CD1c-positive myeloid dendritic cell (primary cell): ENCODE measurements around the gene USP6NL.

Experiments used
- DNase-seq: peaks from one replicate; pipeline ENCODE4 v3.0.0-alpha.2; 2016; ENCODE audit errors: extremely low spot score

USP6NL gene

DNA sequence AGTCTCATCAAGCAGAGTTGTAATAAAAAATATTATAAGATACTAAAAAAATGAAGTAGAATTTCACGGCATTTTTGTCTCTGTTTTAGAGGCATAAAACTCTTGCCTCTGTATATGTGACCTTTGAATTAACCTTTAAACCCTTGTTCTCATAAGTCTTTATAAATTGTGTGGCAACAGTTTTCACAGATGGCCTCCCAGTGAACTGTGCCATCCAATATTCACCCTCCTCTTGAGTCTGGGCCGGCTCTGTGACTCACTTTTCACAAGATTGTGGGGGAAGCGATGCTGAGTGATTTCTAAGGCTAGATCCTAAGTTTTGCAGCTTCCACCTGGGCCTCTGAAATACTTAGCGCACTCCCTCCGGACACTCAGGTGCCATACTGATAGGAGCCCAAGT lies 4.6 kb upstream of the USP6NL start:
- DNase-seq = no peak

- no peak for DNase-seq
Observed at GRCh38 chr10:11615396-11615795, 3.9 kb upstream of the USP6NL start.

DNA sequence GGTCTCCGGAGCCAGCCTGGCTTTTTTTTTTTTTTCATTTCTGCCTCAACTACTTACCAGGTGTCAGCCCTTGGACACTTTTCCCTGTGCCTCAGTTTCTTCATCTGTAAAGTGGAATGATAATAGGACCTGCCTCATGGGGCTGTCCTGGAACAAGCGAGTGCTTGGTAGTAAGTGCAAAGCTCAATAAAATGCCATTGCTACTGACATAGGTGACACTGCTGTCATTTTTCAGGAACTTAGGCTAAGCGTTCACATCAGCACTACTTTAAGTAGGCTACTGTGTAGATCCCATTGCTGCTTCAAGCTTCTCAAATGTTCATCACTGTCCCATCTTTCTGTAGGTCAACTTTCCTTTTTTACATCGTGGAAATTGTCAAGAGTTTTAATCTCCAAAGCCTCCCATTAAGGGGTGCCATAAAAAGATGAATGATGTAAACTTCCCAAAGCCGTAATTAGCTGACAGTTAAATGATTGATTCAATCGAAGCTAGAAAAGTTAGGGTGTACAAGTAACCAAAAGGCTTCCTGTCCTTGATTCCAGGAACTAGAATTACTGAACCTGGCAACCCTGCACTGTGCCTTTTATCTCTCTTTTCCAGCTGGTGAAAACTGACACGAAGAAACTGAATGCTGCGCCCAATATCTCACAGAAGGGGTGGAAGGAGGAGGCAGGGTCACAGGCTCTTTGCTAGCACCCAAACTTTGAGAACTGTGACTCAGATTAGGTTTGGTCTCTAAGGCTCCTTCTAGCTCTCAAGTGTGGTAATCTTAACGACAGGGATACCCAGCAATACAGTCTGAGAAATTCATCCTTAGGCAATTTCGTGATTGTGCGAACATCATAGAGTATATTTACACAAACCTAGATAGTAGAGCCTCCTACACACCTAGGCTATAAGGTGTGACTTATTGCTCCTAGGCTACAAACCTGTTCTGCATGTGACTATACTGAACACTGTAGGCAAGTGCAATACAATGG lies 861 bp upstream of the USP6NL start:
- DNase-seq = peak; percentile 46

DNA sequence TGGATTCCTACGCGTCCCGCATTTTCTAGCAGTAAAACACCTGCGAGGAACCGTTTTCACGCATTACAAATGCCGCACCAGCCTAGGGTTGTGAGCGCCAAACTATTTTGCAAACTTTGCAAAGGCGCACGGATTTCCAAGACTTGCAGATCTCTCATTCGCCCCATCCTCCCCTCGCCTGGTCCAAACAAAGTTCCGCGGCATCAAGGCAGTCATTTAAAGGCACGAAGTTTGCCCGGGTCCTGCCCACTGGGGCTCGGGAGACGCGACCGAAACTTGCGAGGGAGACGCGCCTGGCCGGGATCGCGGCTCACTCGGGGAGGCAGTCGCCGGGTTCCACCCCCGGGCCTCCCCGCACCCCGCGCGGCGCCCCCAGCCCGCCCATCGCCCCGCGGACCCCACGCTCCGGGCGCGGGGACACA lies 613 bp downstream of the USP6NL start:
- peak; percentile 41 for DNase-seq

DNA sequence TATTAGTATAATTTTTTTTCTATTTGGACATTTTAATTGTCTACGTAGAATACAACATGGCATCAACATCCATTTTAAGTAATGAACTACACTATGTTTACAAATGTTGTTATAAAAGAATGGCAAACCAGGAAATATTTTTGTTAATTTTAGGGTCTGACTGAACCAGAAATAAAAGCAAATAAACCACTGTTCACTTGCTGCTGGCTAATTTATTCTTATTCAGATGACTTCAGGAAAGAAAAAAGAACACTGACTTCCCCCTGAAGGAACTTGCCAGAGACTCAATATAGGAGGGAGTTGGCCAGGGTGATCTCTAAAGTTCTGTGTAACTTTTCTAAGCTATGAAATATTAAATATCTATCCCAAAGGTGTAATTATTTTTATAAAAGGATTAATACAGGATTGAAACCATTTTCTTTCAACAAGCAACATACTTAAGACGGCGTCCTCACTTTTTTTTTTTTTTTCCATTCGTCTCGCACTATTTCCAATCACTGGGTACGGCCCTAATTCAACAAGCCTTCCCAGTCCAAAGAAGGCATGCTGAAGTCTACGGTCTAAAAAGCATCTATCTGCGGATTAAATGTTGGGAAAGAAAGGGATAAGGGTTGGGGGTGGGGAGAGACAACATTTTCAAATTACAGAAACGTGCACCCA lies 1.2 kb downstream of the USP6NL start:
- DNase-seq = no peak

GRCh38 chr10:11609492-11610093 lies 1.9 kb downstream of the USP6NL start:
- no peak for DNase-seq

- no peak for DNase-seq
Observed at GRCh38 chr10:11609052-11609451, 2.4 kb downstream of the USP6NL start.

- no peak for DNase-seq
Observed at GRCh38 chr10:11608159-11609013, 3.1 kb downstream of the USP6NL start.

GRCh38 chr10:11605807-11606408 lies 5.5 kb downstream of the USP6NL start:
- no peak for DNase-seq

DNA sequence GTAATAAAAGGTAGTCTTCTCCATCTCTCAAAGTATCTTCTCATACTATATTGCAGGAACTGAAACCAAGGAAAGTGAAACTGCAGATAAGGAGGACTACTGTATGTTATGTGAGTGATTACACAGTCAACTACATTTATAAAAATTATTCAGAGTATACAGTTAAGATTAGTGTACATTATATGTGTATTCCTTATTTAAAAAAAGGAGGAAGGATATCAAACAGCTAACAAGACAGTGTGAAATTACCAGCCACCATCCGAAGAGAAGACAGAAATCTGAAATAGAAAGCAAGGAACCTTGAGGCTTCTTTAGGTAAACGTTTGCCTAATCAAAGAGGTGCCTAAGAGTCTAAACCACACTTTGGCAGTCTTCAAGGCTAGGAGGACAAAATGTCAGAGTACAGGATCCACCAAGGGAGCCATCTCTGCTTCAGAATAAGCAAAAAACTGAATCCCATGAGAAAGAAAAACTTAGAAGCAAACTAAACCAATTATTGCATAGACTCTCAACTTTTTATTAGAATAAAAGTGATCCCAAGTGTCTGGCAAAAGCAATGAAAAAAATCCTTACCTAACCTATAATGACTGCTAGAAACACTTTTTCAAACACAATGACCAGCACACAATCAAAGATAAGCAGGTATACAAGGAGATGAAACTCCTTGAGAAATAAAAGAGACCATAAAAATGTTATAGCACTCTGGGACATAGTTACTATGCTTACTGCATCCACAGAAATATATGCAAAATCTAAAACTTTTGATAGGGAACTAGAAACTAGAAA lies 6.4 kb downstream of the USP6NL start:
- peak; percentile 40 for DNase-seq

DNA sequence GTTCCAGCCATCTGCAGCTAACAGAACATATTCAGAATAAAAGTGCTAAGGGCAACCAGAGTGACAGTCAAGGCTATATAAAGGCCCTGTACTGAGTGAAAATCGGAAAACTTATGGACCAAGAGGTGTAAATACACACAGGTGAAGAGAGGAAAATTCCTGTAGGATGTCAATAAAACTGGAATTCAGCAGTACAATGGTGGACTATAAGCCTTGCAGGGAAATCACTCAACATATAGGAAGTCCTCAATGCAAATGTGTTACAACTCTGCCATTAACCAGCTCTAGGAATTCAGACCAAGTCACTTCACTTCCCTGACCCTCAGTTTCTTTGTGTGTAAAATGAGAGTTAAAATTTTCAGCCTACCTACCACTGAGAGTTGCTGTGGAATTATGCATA lies 7.7 kb downstream of the USP6NL start:
- DNase-seq = no peak

- DNase-seq = no peak
Observed at GRCh38 chr10:11602919-11603523, 8.4 kb downstream of the USP6NL start.

DNA sequence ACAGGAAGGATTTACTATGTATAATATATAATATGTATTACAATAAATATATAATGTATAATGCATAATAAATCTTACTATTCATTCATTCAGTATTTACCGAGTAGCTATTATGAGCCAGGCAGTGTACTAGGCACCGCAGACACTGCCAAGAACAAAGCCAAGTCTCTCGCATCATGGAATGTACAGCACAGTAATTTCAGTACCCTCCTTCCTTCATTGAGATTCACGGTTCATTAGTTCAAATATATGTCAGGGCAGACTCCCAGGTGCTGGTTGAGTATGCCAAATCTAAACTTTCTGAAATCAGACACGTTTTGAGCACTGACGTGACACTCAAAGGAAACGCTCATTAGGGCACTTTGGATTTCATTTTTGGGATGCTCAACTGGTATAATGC lies 9.1 kb downstream of the USP6NL start:
- DNase-seq = no peak

DNA sequence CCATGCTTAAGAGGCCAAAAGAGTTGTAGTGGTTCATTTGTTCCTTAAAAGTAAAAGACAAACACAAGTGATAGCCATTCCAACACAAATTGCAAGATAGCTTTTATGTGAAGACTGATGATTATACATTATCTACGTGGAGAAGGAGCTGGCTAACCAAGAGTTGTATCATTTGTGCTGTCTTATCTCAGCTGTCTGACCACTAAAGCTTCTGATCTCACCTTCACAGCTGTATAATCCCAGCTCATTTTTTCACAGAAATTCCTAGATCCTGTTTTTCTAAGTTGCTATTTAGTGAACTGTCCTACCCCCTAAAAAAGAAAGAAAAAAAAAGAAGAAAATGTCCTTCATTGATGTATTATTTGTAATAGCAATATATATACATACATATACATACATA lies 9.8 kb downstream of the USP6NL start:
- DNase-seq = no peak

- no peak for DNase-seq
Observed at GRCh38 chr10:11600280-11600679, 11.2 kb downstream of the USP6NL start.

DNA sequence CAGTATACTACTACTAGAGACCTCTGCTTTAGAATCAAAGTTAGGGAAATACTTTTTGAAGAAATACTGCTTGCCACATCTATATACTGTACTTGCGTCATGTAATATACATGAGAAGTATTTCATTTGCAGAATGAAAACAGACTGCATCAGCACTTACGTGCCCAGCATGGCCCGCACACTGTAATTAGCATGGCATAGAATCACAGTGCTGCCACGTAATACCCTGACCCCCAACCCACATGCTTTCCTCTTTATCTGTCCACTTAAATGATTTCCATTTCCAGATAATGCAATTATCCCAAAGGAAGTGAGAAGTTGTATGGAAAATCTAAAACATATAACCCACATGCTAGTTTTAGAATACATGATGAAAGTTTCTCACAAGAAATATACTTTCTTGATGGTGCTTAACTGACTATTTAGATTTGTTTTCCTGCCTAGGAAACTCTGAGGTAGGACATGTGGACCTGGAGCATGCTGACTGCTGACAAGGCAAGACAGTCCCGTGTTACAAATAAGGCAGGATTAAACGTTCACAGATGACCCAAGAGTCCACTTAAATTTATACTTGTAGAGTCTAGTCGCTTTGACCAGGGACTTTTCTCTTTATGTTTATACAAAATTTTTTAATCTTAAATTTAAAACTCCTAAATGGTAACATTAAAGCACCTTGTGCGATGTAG lies 12.6 kb downstream of the USP6NL start:
- no peak for DNase-seq

DNA sequence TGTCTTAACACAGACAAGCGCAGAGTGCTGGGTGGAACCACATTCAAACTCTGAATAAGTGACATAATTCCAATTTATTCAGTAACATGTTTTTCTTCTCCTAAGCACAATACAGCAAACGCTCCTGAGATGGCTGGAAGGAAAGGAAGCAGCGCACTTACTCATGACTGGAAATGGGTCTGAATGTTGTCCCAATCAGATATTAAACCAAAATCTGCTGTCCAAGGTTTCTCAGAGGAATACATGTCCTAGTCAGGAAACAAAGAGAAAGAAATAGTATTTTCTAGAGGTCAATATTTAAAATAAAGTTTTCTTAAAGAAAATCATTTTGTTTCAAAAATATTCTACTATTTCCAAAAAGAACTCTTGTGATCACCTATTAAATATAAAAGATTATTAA lies 14.0 kb downstream of the USP6NL start:
- no peak for DNase-seq

- DNase-seq = peak; percentile 50
Observed at GRCh38 chr10:11595395-11595692, 16.1 kb downstream of the USP6NL start.

DNA sequence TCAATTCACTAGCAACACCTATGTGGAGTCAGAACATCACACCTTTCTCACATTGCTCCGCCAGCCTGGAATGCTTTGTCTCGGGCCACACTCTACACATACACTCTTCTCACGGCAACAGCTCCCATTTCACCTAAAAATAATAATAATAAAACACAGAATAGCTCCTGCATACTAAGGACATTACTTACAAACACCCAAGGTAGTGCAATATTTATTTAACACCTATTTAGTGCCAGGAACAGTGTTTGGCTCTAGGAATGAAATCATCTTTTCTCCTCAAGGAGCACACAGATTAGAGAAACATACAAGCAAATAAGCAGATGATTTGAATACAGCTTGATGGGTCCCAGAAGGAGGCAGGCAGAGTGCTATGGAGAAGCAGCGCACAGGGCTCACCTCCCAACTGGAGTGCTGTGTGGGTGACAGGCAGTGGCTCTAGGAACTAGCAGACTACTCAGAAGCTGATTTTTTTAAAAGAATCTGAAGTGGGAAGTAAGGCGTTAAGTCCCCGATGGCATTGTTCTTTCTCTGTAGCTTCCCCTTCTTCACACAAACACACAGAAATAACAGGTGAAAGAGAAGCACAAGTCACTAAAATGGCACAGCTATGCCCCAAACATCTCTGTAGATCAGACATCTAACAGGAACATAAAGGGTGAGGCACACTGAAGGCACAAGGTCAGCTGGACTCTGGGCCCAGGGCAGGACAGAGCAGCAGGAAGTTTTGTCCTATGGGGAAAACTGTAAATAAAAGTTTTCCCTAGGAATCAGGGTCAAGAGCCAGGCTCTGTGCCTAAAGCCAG lies 16.7 kb downstream of the USP6NL start:
- DNase-seq = peak; percentile 72
